Measurements from ENCODE around the gene MKI67. TPM values are rescaled to one million over a fixed set of nuclear protein-coding genes. Genes with fewer than 3 reads are reported as not detected.

Gene MKI67
- 10 to 100 TPM in 1 of 3 donors, 1 to 10 TPM in 2; 5.3 to 10.0 (median 6.8) TPM for total RNA-seq
- total RNA-seq (2013) = 2.5 TPM

DNA sequence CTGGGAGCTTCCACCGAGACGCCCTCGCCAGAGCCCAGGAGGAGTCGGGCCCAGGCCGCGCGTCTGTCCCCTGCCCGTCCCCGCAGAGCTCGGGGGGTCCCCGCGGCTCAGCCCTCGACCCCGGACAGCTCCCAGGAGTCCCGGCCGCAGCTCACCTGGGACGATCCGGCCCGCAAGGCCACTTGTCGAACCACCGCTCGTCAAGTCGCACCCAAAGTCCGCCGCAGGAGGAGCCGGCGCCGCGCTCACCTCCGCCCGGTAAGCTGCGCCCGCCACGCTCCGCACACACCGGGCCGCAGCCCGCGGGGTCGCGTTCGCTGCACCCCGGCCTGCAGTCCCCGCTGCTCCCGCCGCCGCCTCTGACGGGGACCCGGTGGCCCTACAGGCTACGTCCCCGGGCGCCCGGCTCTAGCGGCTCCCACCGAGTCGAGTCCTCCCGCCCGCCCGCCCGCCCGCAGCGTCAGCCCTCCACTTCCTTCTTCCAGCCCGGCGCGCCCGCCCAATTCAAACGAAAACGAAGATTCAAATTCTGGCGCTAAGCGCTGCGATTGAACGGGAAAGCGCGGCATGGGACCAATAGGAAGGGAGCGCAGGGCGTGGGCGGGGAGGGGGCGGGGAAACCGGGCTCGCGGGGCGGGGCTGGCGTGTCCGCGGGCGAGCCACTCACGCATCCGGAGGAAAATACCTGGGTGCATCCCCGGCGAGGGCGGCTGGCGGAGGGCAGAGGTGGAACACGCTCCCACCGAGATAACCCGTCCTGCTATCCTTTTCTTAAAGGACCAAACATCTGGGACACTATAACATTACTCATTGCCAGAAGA, at the start of gene MKI67:
Gene MKI67 (minus strand): TSS at position 480 of the 821 bp plus-strand sequence. CDS start 756 bp downstream, outside the sequence.
- ATAC-seq (peak; percentile 95 to 97 (median 95)), DNase-seq (peak; percentile 78 to 95)
- Mint-ChIP-seq H3K9me3 (no peaks in the 10 kb centered on the region), H3K27ac (peak within 1 kb of the TSS; percentile 83 to 85), H3K27me3 (ENCODE audit: low read depth in 2 of 2) (peaks cover 0 to 6% of the 10 kb centered on the region in 2 donors), H3K4me3 (peak within 1 kb of the TSS; percentile 93), H3K36me3 (no peaks in the 10 kb centered on the region), H3K4me1 (peaks cover 16 to 18% of the 10 kb centered on the region in 2 donors)
- H3K4me1 ChIP-seq (ENCODE audit: control insufficient read depth, insufficient read depth, low read length) = peaks cover 22% of the 10 kb centered on the region
- under 1% methylated on average over 95 of the region's 95 CpGs for WGBS (ENCODE audit: insufficient coverage)
- H3K27me3 ChIP-seq (ENCODE audit: control insufficient read depth, insufficient read depth, low read length) = no peaks in the 10 kb centered on the region
- peak within 1 kb of the TSS; percentile 39 for H3K4me3 ChIP-seq (ENCODE audit: low read length)
- H3K9me3 ChIP-seq (ENCODE audit: control insufficient read depth, insufficient read depth, low read length) = no peaks in the 10 kb centered on the region
- intact Hi-C loops (cut with micrococcal nuclease) = no loop called here
- TF ChIP-seq, protein P1, sequence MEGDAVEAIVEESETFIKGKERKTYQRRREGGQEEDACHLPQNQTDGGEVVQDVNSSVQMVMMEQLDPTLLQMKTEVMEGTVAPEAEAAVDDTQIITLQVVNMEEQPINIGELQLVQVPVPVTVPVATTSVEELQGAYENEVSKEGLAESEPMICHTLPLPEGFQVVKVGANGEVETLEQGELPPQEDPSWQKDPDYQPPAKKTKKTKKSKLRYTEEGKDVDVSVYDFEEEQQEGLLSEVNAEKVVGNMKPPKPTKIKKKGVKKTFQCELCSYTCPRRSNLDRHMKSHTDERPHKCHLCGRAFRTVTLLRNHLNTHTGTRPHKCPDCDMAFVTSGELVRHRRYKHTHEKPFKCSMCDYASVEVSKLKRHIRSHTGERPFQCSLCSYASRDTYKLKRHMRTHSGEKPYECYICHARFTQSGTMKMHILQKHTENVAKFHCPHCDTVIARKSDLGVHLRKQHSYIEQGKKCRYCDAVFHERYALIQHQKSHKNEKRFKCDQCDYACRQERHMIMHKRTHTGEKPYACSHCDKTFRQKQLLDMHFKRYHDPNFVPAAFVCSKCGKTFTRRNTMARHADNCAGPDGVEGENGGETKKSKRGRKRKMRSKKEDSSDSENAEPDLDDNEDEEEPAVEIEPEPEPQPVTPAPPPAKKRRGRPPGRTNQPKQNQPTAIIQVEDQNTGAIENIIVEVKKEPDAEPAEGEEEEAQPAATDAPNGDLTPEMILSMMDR (IDR thresholded peaks at IDR 0.05) = no peak
- H3K36me3 ChIP-seq (ENCODE audit: control insufficient read depth, insufficient read depth, low read length) = no peaks in the 10 kb centered on the region
- peak within 1 kb of the TSS; percentile 3 for H3K27ac ChIP-seq (ENCODE audit: low read length)

DNA sequence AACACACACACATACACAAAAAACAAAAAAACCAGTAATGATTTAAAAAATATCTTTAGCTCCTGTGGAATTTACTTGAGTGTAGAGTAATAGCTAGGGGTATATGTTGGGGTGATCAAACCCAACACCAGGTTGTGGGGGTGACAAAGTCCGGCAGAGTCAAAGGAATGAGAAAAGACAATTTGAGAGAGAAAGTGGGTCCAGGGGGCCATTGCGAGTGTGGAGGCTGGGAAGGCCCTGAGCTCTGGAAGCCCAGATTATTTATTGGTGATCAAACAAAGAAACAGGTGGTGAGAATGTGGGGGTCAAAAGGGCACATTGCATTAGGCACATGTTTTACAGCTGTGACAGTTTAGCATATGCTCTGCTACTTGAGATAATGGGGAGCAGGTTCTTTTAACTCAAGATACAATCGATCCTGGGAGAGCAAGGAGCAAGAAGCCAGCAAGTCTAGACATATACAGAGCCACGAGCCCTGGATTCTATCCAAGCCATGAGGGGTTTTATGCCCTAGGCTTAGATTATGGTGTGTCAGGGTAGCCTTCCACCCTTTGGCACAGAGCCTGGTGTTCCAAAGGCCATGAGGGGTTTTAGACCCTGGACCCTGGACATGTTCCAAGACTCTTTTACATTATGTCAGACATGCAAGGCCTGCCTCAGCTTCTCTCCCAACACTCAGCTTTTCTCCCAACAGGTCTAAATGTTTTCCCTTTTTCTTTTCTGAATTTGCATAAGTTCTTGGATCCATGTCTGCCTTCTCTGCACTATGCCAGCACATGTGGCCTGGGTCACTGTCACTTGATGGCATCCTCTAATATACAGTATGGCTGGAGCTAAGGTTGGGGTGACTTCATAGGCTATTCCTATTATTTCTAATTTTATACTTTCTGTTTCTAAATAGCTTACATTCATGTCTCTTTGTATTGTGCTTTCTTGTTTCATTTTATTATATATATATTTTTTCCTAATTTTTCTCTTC, 48.6 kb upstream of the MKI67 start:
- Mint-ChIP-seq H3K27ac (no peak overlapping the region), H3K4me3 (no peak overlapping the region), H3K27me3 (ENCODE audit: low read depth in 2 of 2) (peaks cover 14 to 19% of the 10 kb centered on the region in 2 donors), H3K9me3 (peaks cover 4 to 7% of the 10 kb centered on the region in 2 donors), H3K36me3 (peaks cover 14% of the 10 kb centered on the region), H3K4me1 (peaks cover 0 to 5% of the 10 kb centered on the region in 2 donors)
- Histone ChIP-seq H3K27ac (ENCODE audit: low read length) (no peak overlapping the region), H3K4me3 (ENCODE audit: low read length) (no peak overlapping the region), H3K36me3 (ENCODE audit: control insufficient read depth, insufficient read depth, low read length) (no peaks in the 10 kb centered on the region), H3K9me3 (ENCODE audit: control insufficient read depth, insufficient read depth, low read length) (peaks cover 8% of the 10 kb centered on the region), H3K4me1 (ENCODE audit: control insufficient read depth, insufficient read depth, low read length) (no peaks in the 10 kb centered on the region), H3K27me3 (ENCODE audit: control insufficient read depth, insufficient read depth, low read length) (peaks cover 3% of the 10 kb centered on the region)
- DNase-seq (no peak), ATAC-seq (no peak)
- TF ChIP-seq, protein P1 (IDR thresholded peaks at IDR 0.05) = no peak
- intact Hi-C loops (cut with micrococcal nuclease) = no loop called here
- 88% methylated on average over 4 of the region's 4 CpGs for WGBS (ENCODE audit: insufficient coverage)

- Histone ChIP-seq H3K36me3 (ENCODE audit: control insufficient read depth, insufficient read depth, low read length) (no peaks in the 10 kb centered on the region), H3K4me3 (ENCODE audit: low read length) (no peak overlapping the region), H3K27ac (ENCODE audit: low read length) (no peak overlapping the region), H3K9me3 (ENCODE audit: control insufficient read depth, insufficient read depth, low read length) (peaks cover 8% of the 10 kb centered on the region), H3K4me1 (ENCODE audit: control insufficient read depth, insufficient read depth, low read length) (no peaks in the 10 kb centered on the region), H3K27me3 (ENCODE audit: control insufficient read depth, insufficient read depth, low read length) (peaks cover 3% of the 10 kb centered on the region)
- intact Hi-C loops (cut with micrococcal nuclease) = no loop called here
- H3K4me1 Mint-ChIP-seq = peaks cover 0 to under 1% of the 10 kb centered on the region in 2 donors
- no peak overlapping the region for H3K4me3 Mint-ChIP-seq
- DNase-seq = no peak
- H3K27me3 Mint-ChIP-seq (ENCODE audit: low read depth in 2 of 2) = peaks cover 21 to 33% of the 10 kb centered on the region in 2 donors
- H3K9me3 Mint-ChIP-seq = peaks cover 4 to 7% of the 10 kb centered on the region in 2 donors
- no peak for ATAC-seq
- 89% methylated on average over 1 of the region's 1 CpG for WGBS (ENCODE audit: insufficient coverage)
- H3K27ac Mint-ChIP-seq = no peak overlapping the region
- TF ChIP-seq, protein P1 (IDR thresholded peaks at IDR 0.05) = no peak
- H3K36me3 Mint-ChIP-seq = peaks cover 14% of the 10 kb centered on the region
These were observed 47.2 kb upstream of the MKI67 start for GRCh38 chr10:128173386-128173785.
